ENCODE data around the gene KRTAP10-7. TPM values are rescaled to one million over a fixed set of nuclear protein-coding genes. Genes with fewer than 3 reads are reported as not detected.

KRTAP10-7 gene
- total RNA-seq, 1 experiment from 2014 or later = not detected

DNA sequence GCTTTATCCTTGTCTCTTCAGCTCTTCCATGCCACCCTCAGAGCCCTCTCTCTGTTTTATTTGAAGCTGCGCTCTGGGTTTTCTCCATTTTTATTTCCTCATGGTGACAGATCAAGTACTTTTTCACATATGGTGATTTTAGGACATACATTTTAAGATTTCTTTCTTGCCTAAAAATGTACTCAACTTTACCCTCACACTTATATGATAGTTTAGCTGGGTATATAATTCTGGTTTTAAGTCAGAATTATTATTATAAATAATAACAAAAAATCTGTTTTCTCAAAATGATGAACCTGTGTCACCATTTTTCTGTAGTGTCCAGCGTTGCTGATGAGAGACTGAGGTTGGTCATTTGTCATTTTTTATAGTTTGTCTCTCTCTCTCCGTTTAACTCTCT, 19.2 kb upstream of the KRTAP10-7 start:
- BruUV-seq (replicated peaks) = no TSS peak
- POLR2A ChIA-PET = no interaction called here
- Mint-ChIP-seq H3K9me3 (ENCODE audit: unreplicated experiment) (peaks cover 54% of the 10 kb centered on the region), H3K4me1 (ENCODE audit: low read depth, unreplicated experiment) (no peaks in the 10 kb centered on the region), H3K27ac (ENCODE audit: unreplicated experiment) (no peak overlapping the region), H3K36me3 (ENCODE audit: insufficient read depth, unreplicated experiment) (peaks cover 5% of the 10 kb centered on the region), H3K4me3 (ENCODE audit: unreplicated experiment) (no peak overlapping the region), H3K27me3 (ENCODE audit: insufficient read depth, unreplicated experiment) (peaks cover 6% of the 10 kb centered on the region)
- no peak overlapping the region for H3K4me3 ChIP-seq (ENCODE audit: low read depth, low read length)
- no peaks in the 10 kb centered on the region for H3K27me3 ChIP-seq (replicated peaks; ENCODE audit: control insufficient read depth, insufficient read depth, low read length)
- CTCF ChIA-PET = no interaction called here
- H3K4me1 ChIP-seq = no peaks in the 10 kb centered on the region
- H3K9me3 ChIP-seq = peaks cover 18% of the 10 kb centered on the region
- TF ChIP-seq, protein P1, sequence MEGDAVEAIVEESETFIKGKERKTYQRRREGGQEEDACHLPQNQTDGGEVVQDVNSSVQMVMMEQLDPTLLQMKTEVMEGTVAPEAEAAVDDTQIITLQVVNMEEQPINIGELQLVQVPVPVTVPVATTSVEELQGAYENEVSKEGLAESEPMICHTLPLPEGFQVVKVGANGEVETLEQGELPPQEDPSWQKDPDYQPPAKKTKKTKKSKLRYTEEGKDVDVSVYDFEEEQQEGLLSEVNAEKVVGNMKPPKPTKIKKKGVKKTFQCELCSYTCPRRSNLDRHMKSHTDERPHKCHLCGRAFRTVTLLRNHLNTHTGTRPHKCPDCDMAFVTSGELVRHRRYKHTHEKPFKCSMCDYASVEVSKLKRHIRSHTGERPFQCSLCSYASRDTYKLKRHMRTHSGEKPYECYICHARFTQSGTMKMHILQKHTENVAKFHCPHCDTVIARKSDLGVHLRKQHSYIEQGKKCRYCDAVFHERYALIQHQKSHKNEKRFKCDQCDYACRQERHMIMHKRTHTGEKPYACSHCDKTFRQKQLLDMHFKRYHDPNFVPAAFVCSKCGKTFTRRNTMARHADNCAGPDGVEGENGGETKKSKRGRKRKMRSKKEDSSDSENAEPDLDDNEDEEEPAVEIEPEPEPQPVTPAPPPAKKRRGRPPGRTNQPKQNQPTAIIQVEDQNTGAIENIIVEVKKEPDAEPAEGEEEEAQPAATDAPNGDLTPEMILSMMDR (IDR thresholded peaks at IDR 0.05; ENCODE audit: insufficient read depth in 1 of 2, low read depth in 1 of 2, low read length in 1 of 2, severe bottlenecking in 1 of 2, unreplicated experiment in 1 of 2) = no peak
- DNase-seq = no peak
- intact Hi-C loops (cut with micrococcal nuclease; ENCODE audit: unreplicated experiment) = no loop called here
- no peaks in the 10 kb centered on the region for H3K36me3 ChIP-seq (ENCODE audit: control insufficient read depth, insufficient read depth, low read length)

DNA sequence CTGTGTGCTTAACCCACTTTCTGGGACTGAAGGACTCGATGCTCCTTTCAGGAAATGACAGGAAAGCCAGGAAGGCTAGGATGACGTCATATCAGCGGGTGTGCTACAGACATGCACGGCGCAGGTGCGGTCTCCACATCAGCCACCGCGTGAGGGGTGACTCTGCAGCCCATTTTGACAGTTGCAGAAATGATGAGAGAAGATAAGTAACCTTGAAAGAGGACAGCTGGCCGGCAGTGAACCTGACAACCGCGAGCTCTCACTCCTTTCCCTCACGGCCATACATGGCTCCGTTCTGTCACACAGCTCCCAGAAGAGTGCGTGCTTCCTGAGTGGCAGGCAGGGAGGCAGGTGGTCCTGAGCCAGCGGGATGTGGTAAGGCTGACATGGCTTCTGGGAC, 18.3 kb upstream of the KRTAP10-7 start:
- Mint-ChIP-seq H3K9me3 (ENCODE audit: unreplicated experiment) (peaks cover 49% of the 10 kb centered on the region), H3K4me1 (ENCODE audit: low read depth, unreplicated experiment) (no peaks in the 10 kb centered on the region), H3K4me3 (ENCODE audit: unreplicated experiment) (no peak overlapping the region), H3K27ac (ENCODE audit: unreplicated experiment) (no peak overlapping the region), H3K27me3 (ENCODE audit: insufficient read depth, unreplicated experiment) (peaks cover 6% of the 10 kb centered on the region), H3K36me3 (ENCODE audit: insufficient read depth, unreplicated experiment) (peaks cover 5% of the 10 kb centered on the region)
- Histone ChIP-seq H3K36me3 (ENCODE audit: control insufficient read depth, insufficient read depth, low read length) (no peaks in the 10 kb centered on the region), H3K9me3 (peaks cover 18% of the 10 kb centered on the region), H3K4me3 (ENCODE audit: low read depth, low read length) (no peak overlapping the region), H3K27me3 (replicated peaks; ENCODE audit: control insufficient read depth, insufficient read depth, low read length) (no peaks in the 10 kb centered on the region), H3K4me1 (no peaks in the 10 kb centered on the region)
- ChIA-PET POLR2A (no interaction called here), CTCF (no interaction called here)
- TF ChIP-seq, protein P1 (IDR thresholded peaks at IDR 0.05; ENCODE audit: insufficient read depth in 1 of 2, low read depth in 1 of 2, low read length in 1 of 2, severe bottlenecking in 1 of 2, unreplicated experiment in 1 of 2) = no peak
- BruUV-seq (replicated peaks) = no TSS peak
- intact Hi-C loops (cut with micrococcal nuclease; ENCODE audit: unreplicated experiment) = no loop called here
- DNase-seq = no peak

DNA sequence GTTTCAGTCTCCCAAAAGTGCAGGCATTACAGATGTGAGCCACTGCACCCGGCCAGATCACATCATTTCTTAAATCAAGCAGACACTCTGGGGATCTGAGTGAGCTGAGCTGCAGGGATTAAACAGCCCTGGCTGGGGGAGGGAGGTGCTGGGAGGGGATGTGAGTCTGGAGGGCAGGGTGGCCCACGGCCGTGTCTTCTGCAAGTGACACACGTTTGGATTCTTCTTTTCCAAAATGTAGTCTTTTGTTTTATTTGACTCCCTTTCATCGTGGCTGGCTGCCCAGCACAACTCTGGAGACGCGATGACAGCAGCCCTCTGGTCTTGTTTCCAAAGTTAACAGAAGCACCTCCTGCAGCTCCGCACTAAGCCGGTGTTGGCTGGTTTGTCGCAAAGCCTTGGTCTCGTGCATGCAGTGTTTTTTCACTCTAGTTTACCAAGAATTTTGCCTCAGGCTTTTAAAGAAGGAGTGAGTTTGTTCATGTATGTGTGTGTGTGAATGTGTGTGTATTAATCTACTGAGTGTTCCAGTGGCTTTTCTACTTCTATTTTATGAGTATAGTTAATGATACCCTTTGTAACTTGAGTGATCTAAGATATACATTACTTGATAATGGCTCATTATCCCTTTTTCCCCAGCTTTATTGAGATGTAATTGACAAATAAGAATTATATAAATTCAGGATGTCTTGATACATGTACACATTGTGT, 17.2 kb upstream of the KRTAP10-7 start:
- intact Hi-C loops (cut with micrococcal nuclease; ENCODE audit: unreplicated experiment) = no loop called here
- BruUV-seq (replicated peaks) = no TSS peak
- H3K4me3 ChIP-seq (ENCODE audit: low read depth, low read length) = no peak overlapping the region
- CTCF ChIA-PET = no interaction called here
- TF ChIP-seq, protein P1 (IDR thresholded peaks at IDR 0.05; ENCODE audit: insufficient read depth in 1 of 2, low read depth in 1 of 2, low read length in 1 of 2, severe bottlenecking in 1 of 2, unreplicated experiment in 1 of 2) = no peak
- Mint-ChIP-seq H3K4me1 (ENCODE audit: low read depth, unreplicated experiment) (no peaks in the 10 kb centered on the region), H3K4me3 (ENCODE audit: unreplicated experiment) (no peak overlapping the region), H3K9me3 (ENCODE audit: unreplicated experiment) (peaks cover 37% of the 10 kb centered on the region), H3K27me3 (ENCODE audit: insufficient read depth, unreplicated experiment) (peaks cover 6% of the 10 kb centered on the region), H3K27ac (ENCODE audit: unreplicated experiment) (no peak overlapping the region), H3K36me3 (ENCODE audit: insufficient read depth, unreplicated experiment) (peaks cover 5% of the 10 kb centered on the region)
- no peak for DNase-seq
- H3K4me1 ChIP-seq = no peaks in the 10 kb centered on the region
- peaks cover 18% of the 10 kb centered on the region for H3K9me3 ChIP-seq
- H3K27me3 ChIP-seq (replicated peaks; ENCODE audit: control insufficient read depth, insufficient read depth, low read length) = no peaks in the 10 kb centered on the region
- no peaks in the 10 kb centered on the region for H3K36me3 ChIP-seq (ENCODE audit: control insufficient read depth, insufficient read depth, low read length)
- POLR2A ChIA-PET = no interaction called here
